Common myeloid progenitor, CD34-positive (primary cell): ENCODE measurements around the gene PEDS1.
"Not testable (repeated sequence)": the region's sequence is repeated elsewhere in the genome, so short reads cannot be mapped to it uniquely, and the experiment has no call there.

Source experiments
- CTCF ChIA-PET: fragments of 350-600 bp; sonication (Branson Sonifier 250); formaldehyde crosslinking; loops from one replicate; lab custom pipeline; 2021; ENCODE audit warnings: antibody characterized with exemption; lab: Charles Lee
- POLR2A ChIA-PET: fragments of 350-600 bp; sonication (Branson Sonifier 250); formaldehyde crosslinking; loops from one replicate; lab custom pipeline; 2021; ENCODE audit warnings: antibody characterized with exemption; lab: Charles Lee
- DNase-seq, 3 donors: peaks; one replicate each; pipeline versions ENCODE4 v3.0.0 to v3.0.0-alpha.2; 2013
- H3K27ac ChIP-seq, 2 experiments: 1 replicate in 1 of 2; 2 replicates in 1 of 2; pipeline ENCODE4 v1.7.0; 2013; ENCODE audit warnings: inconsistent platforms in 2 of 2, low read length in 2 of 2, mild to moderate bottlenecking in 2 of 2, low read depth in 1 of 2, moderate library complexity in 1 of 2; ENCODE audit not compliant: severe bottlenecking in 2 of 2, insufficient read depth in 1 of 2, poor library complexity in 1 of 2
- H3K27me3 ChIP-seq, 5 experiments: replicated peaks in 2 of 5; 1 replicate in 3 of 5; 2 replicates in 2 of 5; pipeline versions ENCODE4 v1.6.1 to v1.7.0; 2013; ENCODE audit warnings: low read length in 4 of 5, mild to moderate bottlenecking in 2 of 5, moderate library complexity in 2 of 5, inconsistent platforms in 1 of 5; ENCODE audit not compliant: insufficient read depth in 5 of 5, control insufficient read depth in 4 of 5
- H3K36me3 ChIP-seq, 4 experiments: 1 replicate in 2 of 4; 2 replicates in 2 of 4; pipeline versions ENCODE4 v1.6.1 to v1.7.0; 2013; ENCODE audit warnings: low read length in 3 of 4, control low read depth in 1 of 4, mild to moderate bottlenecking in 1 of 4; ENCODE audit not compliant: control insufficient read depth in 4 of 4, insufficient read depth in 4 of 4
- H3K4me1 ChIP-seq, 4 experiments: 1 replicate in 3 of 4; 2 replicates in 1 of 4; pipeline versions ENCODE4 v1.6.1 to v1.7.1; 2013; ENCODE audit warnings: low read length in 3 of 4, mild to moderate bottlenecking in 3 of 4, control low read depth in 1 of 4, inconsistent platforms in 1 of 4, moderate library complexity in 1 of 4; ENCODE audit not compliant: control insufficient read depth in 4 of 4, insufficient read depth in 4 of 4; ENCODE audit errors: control extremely low read depth in 1 of 4
- H3K4me3 ChIP-seq, 7 experiments: 1 replicate in 4 of 7; 2 replicates in 3 of 7; pipeline versions ENCODE4 v1.5.1 to v1.7.0; 2013; ENCODE audit warnings: mild to moderate bottlenecking in 7 of 7, low read length in 6 of 7, moderate library complexity in 6 of 7, inconsistent platforms in 2 of 7, low read depth in 2 of 7, control low read depth in 1 of 7; ENCODE audit not compliant: insufficient read depth in 4 of 7, control insufficient read depth in 1 of 7; ENCODE audit errors: extremely low read depth in 1 of 7
- H3K9me3 ChIP-seq, 5 experiments: 1 replicate in 4 of 5; 2 replicates in 1 of 5; pipeline versions ENCODE4 v1.6.1 to v1.7.1; 2013; ENCODE audit warnings: low read length in 4 of 5, mild to moderate bottlenecking in 2 of 5, inconsistent platforms in 1 of 5, low read depth in 1 of 5, moderate library complexity in 1 of 5; ENCODE audit not compliant: control insufficient read depth in 4 of 5, insufficient read depth in 2 of 5; ENCODE audit errors: control extremely low read depth in 1 of 5
- WGBS: methylation state at CpG from one replicate; pipeline ENCODE4 v1.1.5; 2013; ENCODE audit not compliant: insufficient coverage; 5-methylcytosine and 5-hydroxymethylcytosine counted together

The PEDS1 gene

GRCh38 chr20:50165684-50166554 is 12.4 kb upstream of the PEDS1 start:
- Histone ChIP-seq H3K4me1 (peaks cover 3 to 17% (median 13%) of the 10 kb centered on the region in 4 experiments), H3K9me3 (no peaks in the 10 kb centered on the region), H3K27me3 (no peaks in the 10 kb centered on the region), H3K36me3 (no peaks in the 10 kb centered on the region), H3K27ac (peak overlapping the region; percentile 62 to 86), H3K4me3 (peak overlapping the region in 5 of 7 experiments; percentile 34 to 67 (median 47))
- ChIA-PET CTCF (interaction anchor here (0.8 to 10.0 kb wide), 6 partner anchors 8 to 44 kb away, joined by 3 to 335 read pairs (median 6); partner anchors contain the start of gene PEDS1), POLR2A (interaction anchor here (0.6 to 1.3 kb wide), 7 partner anchors 12 to 909 kb away, joined by 3 to 4 read pairs (median 3); partner anchors contain the start of gene PEDS1)
- DNase-seq, result peak; percentile 99 to 100 (median 100)
- WGBS, result 11% methylated on average over 18 of the region's 20 CpGs

DNA sequence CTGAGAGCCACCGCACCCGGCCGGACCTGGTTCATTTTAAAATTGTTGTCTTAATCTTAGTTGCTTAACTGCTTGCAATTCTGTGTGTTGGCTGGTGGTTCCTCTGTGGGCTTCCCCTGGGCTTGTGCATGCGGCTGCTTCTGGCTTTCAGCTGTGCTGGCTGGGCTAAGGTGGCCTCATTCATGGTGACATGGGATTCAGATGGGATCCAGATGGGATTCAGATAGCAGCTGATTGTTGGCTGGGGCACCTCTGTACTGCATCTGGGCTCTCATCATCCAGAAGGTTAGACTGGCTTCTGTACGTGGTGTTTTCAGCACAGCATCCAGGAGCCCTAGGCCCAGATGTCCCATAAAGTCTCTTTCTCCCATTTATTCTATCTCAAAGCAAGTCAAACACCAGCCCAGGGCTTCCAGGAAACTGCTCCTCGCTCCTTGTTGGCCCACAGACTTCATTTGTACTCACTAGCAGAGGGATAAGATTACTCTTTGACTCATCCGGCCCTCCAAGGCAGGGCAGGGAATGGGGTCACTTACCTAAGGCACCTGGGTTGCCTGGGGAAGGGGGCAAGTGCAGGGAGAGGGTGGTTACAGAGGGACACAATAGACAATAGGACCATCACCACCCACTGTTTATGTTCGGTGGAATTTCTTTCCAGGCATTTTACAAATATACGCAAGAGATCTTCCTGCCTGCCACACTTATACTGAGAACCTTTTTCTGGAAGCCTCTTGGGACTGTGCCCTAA is 10.2 kb upstream of the PEDS1 start:
- Histone ChIP-seq H3K4me1 (peaks cover 3 to 26% (median 22%) of the 10 kb centered on the region in 4 experiments), H3K27me3 (no peaks in the 10 kb centered on the region), H3K27ac (no peak overlapping the region), H3K4me3 (no peak overlapping the region), H3K9me3 (no peaks in the 10 kb centered on the region), H3K36me3 (no peaks in the 10 kb centered on the region)
- WGBS, result 80% methylated on average over 8 of the region's 9 CpGs
- ChIA-PET POLR2A (no interaction called here), CTCF (interaction anchor here (2.3 kb wide), 1 partner anchor 43 kb away, joined by 8 read pairs; no protein-coding TSS in a partner anchor)
- no peak for DNase-seq

DNA sequence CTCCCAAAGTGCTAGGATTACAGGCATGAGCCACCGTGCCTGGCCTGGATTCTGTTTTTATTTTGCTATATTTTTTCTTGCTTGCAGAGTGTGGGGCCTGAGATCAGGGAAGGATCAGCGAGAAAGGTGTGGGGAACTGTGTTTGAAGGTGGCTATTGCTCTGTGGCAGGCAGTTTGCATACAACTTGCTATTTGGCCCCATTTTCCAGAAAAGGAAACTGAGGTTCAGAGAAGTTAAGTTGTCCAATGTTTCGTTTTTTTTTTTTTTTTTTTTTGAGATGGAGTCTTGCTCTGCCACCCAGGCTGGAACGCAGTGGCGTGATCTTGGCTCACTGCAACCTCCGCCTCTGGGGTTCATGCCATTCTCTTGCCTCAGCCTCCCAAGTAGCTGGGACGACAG is 8.0 kb upstream of the PEDS1 start:
- H3K27ac ChIP-seq, DNase-seq, H3K9me3 ChIP-seq, H3K36me3 ChIP-seq, H3K4me3 ChIP-seq, H3K27me3 ChIP-seq, POLR2A ChIA-PET: not testable (repeated sequence)
- WGBS, result 100% methylated on average over 1 of the region's 7 CpGs
- CTCF ChIA-PET, result interaction anchor here (1.9 to 2.3 kb wide), 2 partner anchors 8 to 40 kb away, joined by 8 read pairs; no protein-coding TSS in a partner anchor
- H3K4me1 ChIP-seq, result peaks cover 3 to 20% (median 18%) of the 10 kb centered on the region in 4 experiments

GRCh38 chr20:50153153-50153499 is 397 bp downstream of the PEDS1 start:
- Histone ChIP-seq H3K27ac (peak overlapping the region; percentile 46 to 86), H3K27me3 (no peaks in the 10 kb centered on the region), H3K36me3 (peaks cover 0 to 23% (median 15%) of the 10 kb centered on the region in 4 experiments), H3K9me3 (no peaks in the 10 kb centered on the region), H3K4me3 (peak overlapping the region; percentile 67 to 94 (median 81)), H3K4me1 (peaks cover 3 to 31% (median 27%) of the 10 kb centered on the region in 4 experiments)
- DNase-seq, result peak in 1 of 3 donors; percentile 37
- POLR2A ChIA-PET, result interaction anchor here (0.9 to 1.3 kb wide), 4 partner anchors 13 to 38 kb away, joined by 3 to 4 read pairs (median 4); no protein-coding TSS in a partner anchor
- CTCF ChIA-PET, result interaction anchor here (1.0 to 4.0 kb wide), 11 partner anchors 9 to 33 kb away, joined by 3 to 30 read pairs (median 5); no protein-coding TSS in a partner anchor
- WGBS, result 1% methylated on average over 18 of the region's 18 CpGs

DNA sequence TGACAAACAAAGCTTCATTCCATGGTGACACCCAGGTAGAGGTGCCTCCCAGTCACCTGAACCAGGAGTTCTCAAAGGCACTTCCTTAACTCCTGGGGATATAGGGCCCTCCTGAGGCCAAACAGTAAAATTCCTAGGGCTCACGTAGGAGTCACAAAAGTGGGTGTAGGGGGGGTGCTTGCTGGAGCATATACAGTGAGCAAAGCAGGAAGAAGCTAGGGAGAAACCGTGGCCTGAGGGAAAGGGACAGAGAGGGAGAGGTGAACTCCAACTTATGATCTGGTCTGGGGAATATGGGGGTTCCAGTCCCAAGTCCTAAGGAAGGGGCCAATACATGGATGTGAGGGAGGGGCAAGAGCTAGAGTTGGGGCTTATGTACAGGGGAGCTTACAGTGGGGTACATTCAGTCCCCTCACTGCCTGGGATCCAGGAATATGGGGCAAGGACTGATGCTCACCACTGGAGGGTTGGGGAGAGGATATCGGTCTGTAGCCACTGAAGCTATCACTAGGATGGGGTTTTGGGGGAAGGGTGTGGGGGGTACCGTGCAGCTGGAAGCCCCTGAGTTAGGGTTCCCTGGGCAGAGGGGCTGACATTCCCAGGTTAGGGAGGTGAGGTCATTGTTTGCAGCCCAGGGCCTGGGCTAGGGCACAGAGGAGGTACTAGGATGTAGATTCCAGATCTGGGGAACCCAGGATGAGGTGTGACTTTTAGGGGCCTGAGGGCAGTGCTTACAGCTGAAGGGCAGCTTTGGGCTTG is 950 bp downstream of the PEDS1 start:
- ChIA-PET POLR2A (interaction anchor here (0.9 to 1.3 kb wide), 4 partner anchors 13 to 37 kb away, joined by 3 to 4 read pairs (median 4); no protein-coding TSS in a partner anchor), CTCF (interaction anchor here (0.7 to 4.0 kb wide), 14 partner anchors 8 to 83 kb away, joined by 3 to 30 read pairs (median 4); no protein-coding TSS in a partner anchor)
- Histone ChIP-seq H3K27me3 (no peaks in the 10 kb centered on the region), H3K4me3 (peak overlapping the region; percentile 67 to 94 (median 81)), H3K9me3 (no peaks in the 10 kb centered on the region), H3K4me1 (peaks cover 3 to 31% (median 27%) of the 10 kb centered on the region in 4 experiments), H3K27ac (peak overlapping the region; percentile 46 to 86), H3K36me3 (peaks cover 0 to 26% (median 17%) of the 10 kb centered on the region in 4 experiments)
- no peak for DNase-seq
- WGBS, result 42% methylated on average over 4 of the region's 4 CpGs

GRCh38 chr20:50151034-50151743 is 2.3 kb downstream of the PEDS1 start:
- CTCF ChIA-PET, result interaction anchor here (1.5 to 6.6 kb wide), 5 partner anchors 15 to 29 kb away, joined by 3 to 41 read pairs (median 20); no protein-coding TSS in a partner anchor
- H3K36me3 ChIP-seq, result peaks cover 0 to 30% (median 17%) of the 10 kb centered on the region in 4 experiments
- DNase-seq, result no peak
- H3K27ac ChIP-seq, result no peak overlapping the region
- 97% methylated on average over 5 of the region's 10 CpGs for WGBS
- peaks cover 6 to 44% (median 41%) of the 10 kb centered on the region in 4 experiments for H3K4me1 ChIP-seq
- H3K4me3 ChIP-seq, result no peak overlapping the region
- no peaks in the 10 kb centered on the region for H3K27me3 ChIP-seq
- POLR2A ChIA-PET, result no interaction called here
- no peaks in the 10 kb centered on the region for H3K9me3 ChIP-seq
